IPS-15b (cell line): ENCODE results near the gene REPIN1.

Experiments used
- H3K27me3 ChIP-seq: one replicate; pipeline ENCODE4 v1.6.1; 2013; ENCODE audit warnings: low read length; ENCODE audit not compliant: control insufficient read depth, insufficient read depth
- H3K36me3 ChIP-seq: one replicate; pipeline ENCODE4 v1.6.1; 2013; ENCODE audit warnings: low read length; ENCODE audit not compliant: control insufficient read depth, insufficient read depth
- H3K4me1 ChIP-seq: one replicate; pipeline ENCODE4 v1.6.1; 2013; ENCODE audit warnings: mild to moderate bottlenecking, low read length; ENCODE audit not compliant: control insufficient read depth, insufficient read depth
- H3K4me3 ChIP-seq: one replicate; pipeline ENCODE4 v1.5.1; 2013; ENCODE audit warnings: low read depth, low read length
- H3K9ac ChIP-seq: one replicate; pipeline ENCODE4 v1.6.1; 2013; ENCODE audit warnings: low read depth, mild to moderate bottlenecking, low read length
- H3K9me3 ChIP-seq: one replicate; pipeline ENCODE4 v1.6.1; 2013; ENCODE audit warnings: mild to moderate bottlenecking, low read length; ENCODE audit not compliant: control insufficient read depth, insufficient read depth

The REPIN1 gene

DNA sequence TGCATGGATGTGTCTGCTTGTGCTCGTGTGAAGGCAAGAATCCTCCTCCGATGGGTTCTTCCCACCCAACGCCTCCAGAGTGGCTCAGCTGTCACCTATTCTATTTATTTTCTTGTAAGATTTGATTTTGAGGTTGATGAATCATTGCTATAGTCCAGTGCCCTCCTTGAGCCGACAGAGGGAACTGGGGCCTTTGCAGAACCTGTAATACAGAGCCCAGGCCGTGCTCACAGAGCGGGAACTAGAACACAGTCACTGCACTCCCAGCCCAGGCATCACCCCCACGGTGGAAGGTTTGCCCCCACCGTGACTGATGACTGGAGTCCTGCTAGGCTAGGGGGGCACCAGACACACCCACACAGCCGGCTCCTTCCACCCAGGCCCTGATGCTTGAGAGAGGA is 29.2 kb upstream of the REPIN1 start:
- H3K9ac ChIP-seq = no peak overlapping the region
- H3K27me3 ChIP-seq = peaks cover 28% of the 10 kb centered on the region
- peak overlapping the region; percentile 78 for H3K4me3 ChIP-seq
- peaks cover 30% of the 10 kb centered on the region for H3K36me3 ChIP-seq
- H3K9me3 ChIP-seq = no peaks in the 10 kb centered on the region
- H3K4me1 ChIP-seq = peaks cover 40% of the 10 kb centered on the region

DNA sequence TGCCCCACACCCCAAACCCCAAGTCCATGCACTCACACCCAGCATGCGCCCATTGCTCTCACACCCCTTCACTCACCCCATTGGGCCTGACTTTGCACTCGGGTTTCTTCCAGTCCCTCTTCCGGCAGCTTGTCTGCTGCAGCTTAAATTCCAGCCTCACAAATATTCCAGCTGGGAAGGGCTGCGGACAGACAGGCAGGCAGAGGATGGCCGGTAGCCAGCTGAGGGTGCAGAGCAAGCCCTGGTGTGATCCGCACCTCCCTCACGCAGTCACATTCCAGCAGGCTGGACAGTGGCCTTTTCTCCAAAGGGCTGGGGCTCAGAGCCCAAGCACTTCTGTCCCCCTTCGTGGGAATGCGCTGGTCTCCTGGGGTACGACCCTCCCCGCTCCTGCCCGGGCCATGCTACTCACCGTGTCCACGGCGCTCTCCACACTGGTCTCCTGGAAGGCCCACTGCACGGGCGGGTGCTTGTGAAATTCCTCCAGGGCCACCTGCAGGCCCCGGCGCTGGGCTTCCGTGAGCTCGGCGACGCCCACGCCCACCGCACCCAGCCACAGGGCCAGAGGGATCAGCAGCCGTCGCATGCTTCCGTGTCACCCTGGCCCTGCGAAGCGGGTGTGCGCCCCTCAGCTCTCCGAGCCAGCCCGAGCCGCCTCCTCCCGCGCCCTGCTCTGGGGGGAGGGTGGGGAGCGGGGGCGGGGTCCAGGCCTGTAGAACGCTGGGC is 28.4 kb upstream of the REPIN1 start:
- H3K4me3 ChIP-seq = peak overlapping the region; percentile 78
- no peaks in the 10 kb centered on the region for H3K9me3 ChIP-seq
- H3K27me3 ChIP-seq = peaks cover 28% of the 10 kb centered on the region
- peak overlapping the region; percentile 73 for H3K9ac ChIP-seq
- H3K36me3 ChIP-seq = peaks cover 30% of the 10 kb centered on the region
- H3K4me1 ChIP-seq = peaks cover 37% of the 10 kb centered on the region

DNA sequence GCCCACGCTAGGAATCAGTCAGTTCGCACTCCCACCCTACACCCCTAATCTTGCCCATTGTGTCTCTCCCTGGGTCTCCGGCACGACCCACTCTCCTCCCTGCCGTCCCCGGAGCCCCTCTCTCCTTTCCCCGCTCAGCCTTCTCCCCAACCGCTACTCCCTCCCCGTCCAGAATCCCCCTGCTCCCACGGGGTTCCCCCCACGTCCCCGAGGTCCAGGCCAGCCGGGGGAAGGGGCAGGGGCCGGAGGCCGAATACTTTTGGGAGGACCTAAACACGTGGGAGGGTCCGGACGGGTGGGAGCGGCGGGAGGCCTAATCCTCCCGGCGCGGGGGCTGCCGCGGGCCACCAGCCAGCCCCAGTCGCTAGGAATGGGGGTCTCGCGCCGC is 27.8 kb upstream of the REPIN1 start:
- Histone ChIP-seq H3K4me3 (peak overlapping the region; percentile 78), H3K9ac (peak overlapping the region; percentile 65), H3K4me1 (peaks cover 31% of the 10 kb centered on the region), H3K9me3 (no peaks in the 10 kb centered on the region), H3K27me3 (peaks cover 28% of the 10 kb centered on the region), H3K36me3 (peaks cover 30% of the 10 kb centered on the region)

DNA sequence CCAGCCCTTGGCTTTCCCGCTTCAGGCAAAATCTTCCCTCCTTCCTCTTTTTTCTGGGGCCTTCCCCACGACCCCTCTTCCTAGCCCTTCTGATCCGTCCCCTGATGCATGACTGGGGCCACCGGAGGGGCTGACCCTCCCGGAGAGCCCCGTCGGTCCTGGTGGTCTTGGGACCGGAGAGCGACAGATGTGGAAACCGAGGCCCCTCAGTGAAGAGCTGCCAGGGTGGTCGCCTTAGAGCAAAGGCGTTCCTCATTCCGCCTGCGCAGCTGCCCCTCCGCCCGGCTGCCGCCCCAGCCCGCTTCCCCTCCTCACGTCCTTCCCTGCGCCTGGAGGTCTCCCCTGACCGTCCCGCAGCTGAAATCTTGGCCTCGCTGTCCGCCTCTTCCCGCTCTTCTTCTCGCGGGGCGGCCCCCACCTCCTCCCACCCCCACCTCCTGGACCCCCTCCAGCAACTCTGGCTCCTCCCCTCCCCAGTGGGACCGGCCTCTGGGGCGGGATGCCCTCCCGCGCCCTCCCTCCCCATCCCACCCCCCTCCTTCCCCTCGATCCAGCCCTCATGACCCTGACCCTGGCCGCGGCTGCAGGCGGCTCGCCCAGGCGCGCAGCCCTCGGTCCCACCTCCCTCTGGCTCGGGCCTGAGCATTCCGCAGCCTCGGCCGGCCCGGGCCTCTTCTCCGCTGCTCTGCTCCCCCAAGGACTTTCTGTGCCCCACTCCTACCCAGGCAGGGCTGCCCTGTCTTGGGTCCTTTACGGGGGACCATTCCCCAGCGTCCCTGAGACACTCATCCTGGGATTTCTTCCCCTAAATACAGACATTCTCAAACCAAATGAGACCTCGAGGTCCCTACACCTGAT is 27.1 kb upstream of the REPIN1 start, which contains the start of gene RARRES2:
Gene RARRES2 (minus strand): TSS at position 367 of the 858 bp plus-strand sequence. CDS start 1,020 bp downstream, outside the sequence.
- peak within 1 kb of the TSS; percentile 65 for H3K9ac ChIP-seq
- peaks cover 30% of the 10 kb centered on the region for H3K27me3 ChIP-seq
- H3K36me3 ChIP-seq = peaks cover 28% of the 10 kb centered on the region
- H3K4me3 ChIP-seq = peak within 1 kb of the TSS; percentile 78
- H3K4me1 ChIP-seq = peaks cover 24% of the 10 kb centered on the region
- H3K9me3 ChIP-seq = no peaks in the 10 kb centered on the region

DNA sequence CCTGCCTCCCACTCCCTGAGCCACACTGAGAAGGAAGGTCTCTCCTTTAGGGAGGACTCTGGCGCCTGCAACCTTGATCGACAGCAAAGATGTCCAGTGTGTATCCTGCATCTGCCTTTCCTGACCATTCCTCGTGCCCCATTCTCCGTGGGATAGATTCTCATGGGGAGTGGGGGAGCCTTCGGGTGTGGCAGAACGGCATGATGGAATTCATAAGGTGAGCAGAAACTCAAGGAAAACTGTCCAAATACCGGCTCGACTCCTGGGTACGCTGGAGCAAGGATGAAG is 26.6 kb upstream of the REPIN1 start:
- Histone ChIP-seq H3K27me3 (peaks cover 33% of the 10 kb centered on the region), H3K9me3 (no peaks in the 10 kb centered on the region), H3K4me3 (peak overlapping the region; percentile 36), H3K4me1 (peaks cover 24% of the 10 kb centered on the region), H3K9ac (no peak overlapping the region), H3K36me3 (peaks cover 23% of the 10 kb centered on the region)

DNA sequence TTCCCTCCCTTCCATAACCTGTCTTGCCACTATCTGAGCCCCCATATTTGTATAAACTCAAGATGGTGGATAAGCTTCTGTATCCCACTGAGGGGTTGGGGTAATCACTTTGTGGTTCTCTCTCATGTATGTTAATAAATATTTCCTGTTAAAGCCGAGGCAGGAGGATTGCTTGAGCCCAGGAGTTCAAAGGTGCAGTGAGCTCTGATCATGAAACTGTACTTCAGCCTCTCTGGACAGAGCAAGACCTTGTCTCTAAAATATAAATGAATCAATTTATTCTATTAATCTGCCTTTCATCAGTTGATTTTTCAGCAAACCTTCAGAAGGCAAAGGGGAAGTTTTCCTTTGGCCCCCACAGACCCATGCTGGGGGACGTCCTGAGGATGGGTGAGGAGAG is 25.4 kb upstream of the REPIN1 start:
- peaks cover 12% of the 10 kb centered on the region for H3K36me3 ChIP-seq
- no peak overlapping the region for H3K4me3 ChIP-seq
- H3K4me1 ChIP-seq = peaks cover 24% of the 10 kb centered on the region
- H3K27me3 ChIP-seq = peaks cover 33% of the 10 kb centered on the region
- no peak overlapping the region for H3K9ac ChIP-seq
- H3K9me3 ChIP-seq = no peaks in the 10 kb centered on the region

DNA sequence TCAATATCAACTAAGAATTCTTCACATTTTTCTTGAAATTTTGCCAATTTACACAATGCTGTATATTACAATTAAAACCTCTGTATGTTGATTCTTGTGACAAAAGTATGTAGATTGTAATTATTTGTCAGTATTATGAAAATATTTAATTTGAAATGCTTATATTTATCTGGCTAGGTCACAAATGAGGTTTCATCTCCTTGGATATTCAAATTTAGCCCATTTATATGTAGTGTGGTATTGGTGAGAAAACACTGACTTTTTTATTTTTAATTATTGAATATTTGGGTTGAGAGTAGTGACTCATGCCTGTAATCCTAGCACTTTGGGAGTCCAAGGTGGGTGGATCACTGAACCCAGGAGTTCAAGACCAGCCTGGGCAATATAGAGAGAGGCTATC is 24.3 kb upstream of the REPIN1 start:
- Histone ChIP-seq H3K27me3 (peaks cover 33% of the 10 kb centered on the region), H3K9me3 (no peaks in the 10 kb centered on the region), H3K4me1 (peaks cover 24% of the 10 kb centered on the region)

DNA sequence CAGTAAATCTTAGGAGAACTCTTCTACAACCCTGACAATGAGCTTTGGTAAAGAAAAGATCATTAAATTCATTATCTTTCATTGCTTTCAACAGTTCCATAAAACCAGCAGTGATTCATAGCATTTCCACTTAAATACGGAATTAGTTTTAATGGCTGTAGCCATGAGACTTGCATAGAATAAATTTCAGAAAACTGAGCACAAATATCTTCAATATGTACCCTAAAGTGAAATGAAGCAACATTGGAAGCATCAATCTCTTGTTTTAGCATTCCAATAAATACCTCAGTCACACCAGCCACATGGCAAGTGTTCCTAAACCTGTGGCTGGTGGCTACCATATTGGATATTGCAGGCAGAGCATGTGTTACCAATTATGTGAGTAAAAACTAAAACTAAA is 23.6 kb upstream of the REPIN1 start:
- Histone ChIP-seq H3K4me1 (peaks cover 20% of the 10 kb centered on the region), H3K36me3 (no peaks in the 10 kb centered on the region), H3K9ac (no peak overlapping the region), H3K9me3 (no peaks in the 10 kb centered on the region), H3K27me3 (peaks cover 33% of the 10 kb centered on the region), H3K4me3 (no peak overlapping the region)

More for the DNA sequence above, 24.3 kb upstream of the REPIN1 start:
- H3K9ac ChIP-seq = no peak overlapping the region
- no peak overlapping the region for H3K4me3 ChIP-seq
- peaks cover 3% of the 10 kb centered on the region for H3K36me3 ChIP-seq

DNA sequence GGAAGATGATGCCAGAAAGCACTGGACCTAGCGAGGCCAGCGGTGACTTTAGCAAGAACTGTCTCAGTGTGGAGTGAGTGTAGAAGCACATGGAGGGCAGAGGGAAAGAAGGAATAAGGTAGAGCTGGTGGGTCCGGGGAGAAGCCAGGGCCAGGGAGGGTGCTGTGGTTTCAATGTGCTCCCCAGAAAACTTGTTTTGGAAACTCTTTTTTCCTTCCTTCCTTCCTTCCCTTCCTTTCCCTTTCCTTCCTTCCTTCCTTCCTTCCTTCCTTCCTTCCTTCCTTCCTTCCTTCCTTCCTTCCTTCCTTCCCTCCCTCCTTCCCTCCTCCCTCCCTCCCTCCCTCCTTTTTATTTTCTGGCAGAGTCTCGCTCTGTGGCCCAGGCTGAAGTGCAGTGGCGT is 21.7 kb upstream of the REPIN1 start:
- peaks cover 18% of the 10 kb centered on the region for H3K4me1 ChIP-seq
- no peaks in the 10 kb centered on the region for H3K9me3 ChIP-seq
- H3K4me3 ChIP-seq = no peak overlapping the region
- peaks cover 29% of the 10 kb centered on the region for H3K27me3 ChIP-seq
- H3K36me3 ChIP-seq = no peaks in the 10 kb centered on the region
- H3K9ac ChIP-seq = no peak overlapping the region

DNA sequence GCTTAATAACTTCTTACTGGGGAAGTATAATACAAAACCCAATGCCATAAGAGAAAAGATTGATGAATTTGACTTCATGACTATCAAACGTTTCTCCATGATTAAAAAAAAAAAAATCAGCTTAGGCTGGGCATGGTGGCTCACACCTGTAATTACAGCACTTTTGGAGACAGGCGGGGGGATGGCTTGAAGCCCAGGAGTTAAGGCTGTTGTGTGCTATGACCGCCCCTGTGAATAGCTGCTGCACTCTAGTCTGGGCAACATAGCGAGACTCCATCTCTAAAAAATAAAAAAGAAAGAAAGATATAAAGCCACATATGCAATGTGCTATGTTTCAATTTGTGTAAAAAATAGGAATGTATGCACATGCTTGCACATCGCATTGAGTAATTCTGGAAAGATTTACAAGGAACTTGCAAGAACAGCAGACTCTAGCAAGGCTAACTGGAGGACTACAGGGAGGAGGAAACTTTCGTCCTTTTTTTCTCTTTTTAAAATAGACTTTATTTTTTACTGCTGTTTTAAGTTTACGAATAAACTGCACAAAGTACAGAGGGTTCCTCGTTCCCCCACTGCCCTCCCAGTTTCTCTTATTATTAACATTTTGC is 16.9 kb upstream of the REPIN1 start:
- H3K36me3 ChIP-seq = no peaks in the 10 kb centered on the region
- H3K27me3 ChIP-seq = peaks cover 2% of the 10 kb centered on the region
- no peaks in the 10 kb centered on the region for H3K9me3 ChIP-seq
- no peak overlapping the region for H3K4me3 ChIP-seq
- H3K4me1 ChIP-seq = no peaks in the 10 kb centered on the region
- no peak overlapping the region for H3K9ac ChIP-seq

DNA sequence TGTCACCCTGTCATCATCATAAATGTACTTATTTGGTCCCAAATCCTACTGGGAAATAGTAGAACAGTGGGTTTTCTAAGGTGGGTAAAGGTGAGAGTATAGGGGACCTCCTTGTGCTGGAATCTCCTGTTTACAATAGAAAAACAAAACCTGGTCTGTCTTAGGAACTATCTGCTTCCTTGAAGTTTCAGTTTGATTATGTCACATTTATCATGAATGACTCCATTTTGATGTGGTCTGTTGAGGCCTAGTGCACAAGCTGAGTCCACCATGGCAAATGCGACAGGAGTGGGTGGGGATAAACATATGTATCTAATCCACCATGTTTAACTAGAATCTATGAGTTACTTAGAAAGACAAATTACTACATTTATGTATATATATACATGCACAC is 13.0 kb upstream of the REPIN1 start:
- Histone ChIP-seq H3K4me3 (no peak overlapping the region), H3K36me3 (no peaks in the 10 kb centered on the region), H3K9me3 (no peaks in the 10 kb centered on the region), H3K27me3 (no peaks in the 10 kb centered on the region), H3K4me1 (peaks cover 3% of the 10 kb centered on the region), H3K9ac (no peak overlapping the region)
